HFF-Myc (cell line): ENCODE measurements around the gene CDC42EP1.
"Not testable (repeated sequence)": the region's sequence is repeated elsewhere in the genome, so short reads cannot be mapped to it uniquely, and the experiment has no call there.

Source experiments
- DNase-seq: peaks from one replicate; pipeline ENCODE4 v3.0.0-alpha.2; 2011; ENCODE audit warnings: low read depth; ENCODE audit errors: extremely low read depth
- H3K4me3 ChIP-seq: replicated peaks from 2 replicates; pipeline ENCODE4 v1.5.1; 2011; ENCODE audit warnings: low read depth, mild to moderate bottlenecking, control low read depth, low read length
- CTCF ChIP-seq: IDR thresholded peaks from 2 replicates; pipeline ENCODE4 v1.5.1; 2012; ENCODE audit warnings: mild to moderate bottlenecking, low read depth, low read length, control low read depth; ENCODE audit errors: missing control alignments

Gene CDC42EP1

DNA sequence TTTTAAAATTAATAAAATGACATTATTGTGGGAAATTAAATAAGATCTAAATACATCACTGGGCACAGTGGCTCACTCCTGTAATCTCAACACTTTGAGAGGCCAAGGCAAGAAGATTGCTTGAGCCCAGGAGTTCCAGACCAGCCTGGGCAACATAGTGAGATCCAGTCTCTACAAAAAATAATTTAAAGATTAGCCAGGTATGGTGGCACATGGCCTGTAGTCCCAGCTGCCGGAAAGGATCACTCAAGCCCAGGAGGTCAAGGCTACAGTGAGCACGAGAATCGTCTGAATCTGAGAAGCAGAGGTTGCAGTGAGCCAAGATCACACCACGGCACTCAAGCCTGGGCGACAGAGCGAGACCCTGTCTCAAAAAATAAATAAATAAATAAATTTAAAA, 25.1 kb upstream of the CDC42EP1 start:
- no peak for TF ChIP-seq CTCF
- DNase-seq, result no peak
- no peak overlapping the region for H3K4me3 ChIP-seq

DNA sequence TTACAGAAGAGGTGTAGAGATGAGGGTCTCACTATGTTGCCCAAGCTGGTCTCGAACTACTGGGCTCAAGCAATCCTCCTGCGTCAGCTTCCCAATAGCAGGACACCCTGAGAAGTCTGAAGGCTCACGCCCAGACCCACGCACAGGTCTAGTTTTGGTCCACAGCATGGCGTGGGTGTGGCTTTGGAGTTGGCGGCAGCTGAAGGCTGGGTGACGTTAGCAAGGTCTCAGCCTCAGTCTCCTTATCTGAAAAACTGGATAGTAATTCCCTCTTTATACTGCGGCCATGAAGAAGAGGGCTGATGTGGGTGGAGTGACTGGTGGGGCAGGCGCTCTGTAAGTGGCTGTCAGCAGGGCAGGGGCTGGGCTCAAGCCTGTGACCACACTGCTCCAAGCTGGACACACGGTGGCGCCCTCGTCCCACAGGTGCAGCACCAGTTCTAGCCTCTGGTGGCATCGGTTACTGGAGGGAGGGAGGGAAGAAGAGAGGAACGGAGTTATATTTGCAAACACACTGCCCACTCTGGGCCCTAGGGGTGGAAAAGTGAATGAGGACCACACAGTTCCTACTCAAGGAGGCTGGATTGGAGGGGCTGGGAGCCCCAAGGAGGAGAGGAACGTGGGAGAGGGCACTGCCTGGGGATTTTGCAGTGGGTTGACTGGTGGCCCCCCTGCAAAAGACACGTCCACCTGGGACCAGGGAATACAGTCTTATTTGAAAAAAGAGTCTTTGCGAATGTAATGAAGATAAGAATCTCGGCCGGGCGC, 21.5 kb upstream of the CDC42EP1 start:
- peak; percentile 91 for DNase-seq
- TF ChIP-seq CTCF, result peak; percentile 83
- H3K4me3 ChIP-seq, result no peak overlapping the region

GRCh38 chr22:37539790-37540189, 20.5 kb upstream of the CDC42EP1 start:
- DNase-seq, result not testable (repeated sequence)

GRCh38 chr22:37542416-37542815, 17.9 kb upstream of the CDC42EP1 start:
- not testable (repeated sequence) for DNase-seq, H3K4me3 ChIP-seq

More at GRCh38 chr22:37539790-37540189, 20.5 kb upstream of the CDC42EP1 start:
- H3K4me3 ChIP-seq, result not testable (repeated sequence)

DNA sequence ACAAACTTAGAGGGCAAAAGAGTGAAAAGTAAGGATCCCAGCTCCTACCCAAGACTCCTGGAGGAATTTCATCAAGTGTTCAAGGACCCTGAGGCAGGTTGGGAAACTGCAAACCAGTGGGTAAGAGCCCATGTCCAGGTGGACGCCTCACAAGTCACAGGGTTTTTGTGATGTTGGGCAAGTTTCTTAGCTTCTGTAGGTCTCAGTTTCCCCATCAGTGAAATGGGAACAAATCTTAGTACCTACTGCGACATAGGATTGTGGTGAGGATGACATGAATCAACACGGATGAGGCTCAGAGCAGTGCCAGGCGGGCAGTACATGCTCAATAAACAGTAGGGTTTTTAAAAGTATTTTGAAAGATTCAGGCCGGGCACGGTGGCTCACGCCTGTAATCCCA, 17.3 kb upstream of the CDC42EP1 start:
- H3K4me3 ChIP-seq, result no peak overlapping the region
- no peak for DNase-seq
- no peak for TF ChIP-seq CTCF

DNA sequence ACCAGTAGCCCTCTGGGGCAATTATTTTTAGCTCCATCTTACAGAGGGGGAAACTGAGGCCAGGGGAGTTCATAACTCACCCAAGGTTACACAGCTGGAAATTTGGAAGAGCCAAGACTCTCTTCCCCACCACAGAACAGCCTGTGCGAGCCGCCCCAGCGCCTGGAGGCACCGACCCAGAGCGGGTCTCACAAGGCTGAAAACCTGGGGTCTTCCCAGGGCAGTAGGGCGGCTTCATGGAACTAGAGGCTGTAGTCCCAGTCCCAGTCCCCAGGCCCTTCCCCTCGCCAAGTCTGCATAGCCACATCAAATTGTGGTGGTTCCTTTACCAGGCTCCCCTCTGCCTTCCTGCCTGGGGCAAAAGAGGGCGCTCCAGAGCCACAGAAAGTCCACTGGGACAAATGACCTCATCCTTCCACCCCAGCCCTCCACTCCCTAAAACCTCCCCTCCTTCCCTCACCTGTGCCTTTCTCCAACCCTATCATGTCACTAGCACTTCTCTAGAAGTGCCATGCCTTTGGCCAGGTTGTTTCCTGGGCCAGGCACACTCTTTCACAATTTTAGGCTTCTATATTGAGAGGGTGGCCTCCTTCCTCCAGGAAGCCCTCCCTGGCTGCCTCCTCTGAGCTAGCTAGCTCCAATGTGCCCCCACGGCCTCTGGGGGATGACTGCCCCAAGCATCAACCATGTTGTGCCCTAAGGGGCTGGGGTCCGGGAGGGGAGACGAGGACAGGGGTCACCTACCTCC, 15.2 kb upstream of the CDC42EP1 start:
- DNase-seq, result no peak
- peak; percentile 89 for TF ChIP-seq CTCF
- peak overlapping the region; percentile 36 for H3K4me3 ChIP-seq

DNA sequence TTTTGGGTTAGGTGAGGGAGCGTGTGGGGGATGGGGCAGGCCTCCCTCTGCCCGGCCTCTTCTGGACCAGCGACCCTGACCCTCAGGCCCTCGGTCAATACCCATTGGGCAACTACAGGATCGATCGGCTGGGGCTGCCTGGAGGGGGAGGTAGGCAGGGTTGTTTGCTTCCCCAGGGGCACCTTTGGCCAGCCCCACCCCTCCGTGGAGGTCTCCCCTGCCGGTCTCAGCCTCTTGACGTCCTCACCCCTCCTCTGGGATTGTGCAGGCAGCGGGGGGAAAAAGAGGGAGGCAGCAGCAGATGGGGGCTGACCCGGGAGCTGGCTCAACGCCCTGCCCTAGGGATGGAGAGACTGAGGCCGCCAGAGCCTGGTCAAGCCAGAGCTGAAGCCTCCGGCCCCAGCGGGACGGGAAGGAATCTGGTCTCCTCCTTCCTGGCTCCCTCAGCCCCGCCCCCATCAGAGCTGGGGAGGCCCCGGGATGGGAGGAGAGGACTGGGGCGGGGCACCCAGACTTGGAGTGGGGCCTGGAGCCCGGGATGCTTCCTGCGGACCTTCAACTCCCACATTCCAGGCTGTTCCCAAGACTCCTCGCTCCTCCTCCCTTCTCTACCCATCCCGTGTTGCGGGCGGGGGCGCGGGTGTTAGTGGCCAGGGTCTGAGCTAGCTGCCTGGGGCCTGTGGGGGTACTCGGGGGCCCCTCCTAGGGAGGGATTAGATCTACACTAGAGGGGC, 14.4 kb upstream of the CDC42EP1 start:
- peak overlapping the region; percentile 36 for H3K4me3 ChIP-seq
- no peak for TF ChIP-seq CTCF
- peak; percentile 79 for DNase-seq
